Heart left ventricle (tissue), 16 donors: Measurements from ENCODE around the gene FDXR. TPM values are rescaled to one million over a fixed set of nuclear protein-coding genes. Genes with fewer than 3 reads are reported as not detected.

Source experiments
- ATAC-seq, 4 donors: fragments of 200-7000 bp; cut with Tn5 transposase; one replicate each; pipeline ENCODE4 v1.9.1; 2020 to 2022; ENCODE audit warnings: moderate library complexity in 4 of 4, mild to moderate bottlenecking in 3 of 4, moderate number of reproducible peaks in 1 of 4
- DNase-seq, 5 donors: peaks; one replicate each; pipeline ENCODE4 v3.0.0-alpha.2; 2020
- H3K27ac ChIP-seq, 12 donors: fragments of 200-600 bp; sonication (generic) in 4 of 12; one replicate each; pipeline versions ENCODE4 v1.5.0 to v1.8.0; 2016 to 2022; ENCODE audit warnings: mild to moderate bottlenecking in 2 of 12
- H3K27me3 ChIP-seq, 9 donors: fragments of 200-600 bp; sonication (generic) in 2 of 9; one replicate each; pipeline versions ENCODE4 v1.5.1 to v1.8.0; 2016 to 2022; ENCODE audit warnings: mild to moderate bottlenecking in 3 of 9
- H3K36me3 ChIP-seq, 9 donors: fragments of 200-600 bp; sonication (generic) in 2 of 9; one replicate each; pipeline versions ENCODE4 v1.5.0 to v1.8.0; 2018 to 2022; ENCODE audit warnings: mild to moderate bottlenecking in 2 of 9
- H3K4me1 ChIP-seq, 12 donors: fragments of 200-600 bp; sonication (generic) in 4 of 12; one replicate each; pipeline versions ENCODE4 v1.5.0 to v1.8.0; 2016 to 2022; ENCODE audit warnings: mild to moderate bottlenecking in 3 of 12
- H3K4me3 ChIP-seq, 12 donors: fragments of 200-600 bp; sonication (generic) in 4 of 12; one replicate each; pipeline versions ENCODE4 v1.5.0 to v1.8.0; 2017 to 2022; ENCODE audit warnings: mild to moderate bottlenecking in 9 of 12, moderate library complexity in 4 of 12
- H3K9me3 ChIP-seq, 12 donors: fragments of 200-600 bp; sonication (generic) in 4 of 12; one replicate each; pipeline versions ENCODE4 v1.5.0 to v1.8.0; 2016 to 2022; ENCODE audit warnings: mild to moderate bottlenecking in 1 of 12
- POLR2A ChIP-seq, 2 donors: fragments of 450-650 bp; IDR thresholded peaks; one replicate each; pipeline ENCODE4 v1.6.1; 2017; ENCODE audit warnings: antibody characterized with exemption in 2 of 2, mild to moderate bottlenecking in 2 of 2, moderate library complexity in 2 of 2
- WGBS, 4 donors: extraction: QIAGEN DNeasy Blood & Tissue Kit in 2 of 4; methylation state at CpG; one replicate each; pipeline versions ENCODE4 v1.1.5 to v1.1.7; 2013 to 2018; 5-methylcytosine and 5-hydroxymethylcytosine counted together
- intact Hi-C, 10 donors: fragments of 100-400 bp; cut with DNase I; formaldehyde crosslinking; loops; one replicate each; pipeline versions ENCODE4 v1.11.1 to v1.14.2; 2022
- polyA plus RNA-seq, 2 donors: library from polyadenylated mRNA; stranded (reverse); fragments of 200-250 nt; gene quantifications; one replicate each; pipeline ENCODE4 v1.2.3, GENCODE V29; 2013
- total RNA-seq, 9 donors: library from RNA; depleted of rRNA in 2 of 9; stranded (reverse); fragments of >200 nt in 2 of 9; fragmentation: NEBNext Ultra II Directional in 3 of 9; extraction: Animal tissue kit (Norgen Biotek cat#: 25700) in 3 of 9; gene quantifications; one replicate each; pipeline versions ENCODE4 v1.1.0 to v1.2.4, GENCODE V29; 2016 to 2023
- TF ChIP-seq, protein P1 (sequence below), 12 donors: fragments of 200-600 bp; sonication (generic) in 4 of 12; IDR thresholded peaks; one replicate each; pipeline versions ENCODE4 v1.5.0 to v1.8.0; 2018 to 2022; ENCODE audit warnings: antibody characterized with exemption in 12 of 12, mild to moderate bottlenecking in 5 of 12
- donor health status: ischemic (EF 13 %, LVEDD 7.1; RV severe dilation, severe dysfunction).
- donor health status: healthy with polysubstance abuse.
- donor health status: DM: no; HTN: yes; CAD: no.
- donor health status: DM: no; HTN: no; CAD: no.
- donor health status: ischemic (EF 25% LVEDD 6.9; RV normal size, moderate dysfunction).
- donor health status: ischemic (EF 25% LVEDD 5.7; RV mildly dilated, moderate dysfunction).
- donor health status: healthy.
- donor health status: DM: yes; HTN: yes; CAD: no.
- donor health status: ischemic (EF 35%, LVEDD 5.7; RV mildly dilated, moderate dysfunction).
- donor health status: nonischemic (EF 11% LVEDD 7.7; RV severe dilation, severe dysfunction).
- donor health status: DM: yes; HTN: yes; CAD: no.
- donor health status: PGD.
- donor health status: ischemic (EF 29% LVEDD 5.4; RV normal size, mild dysfunction).
- donor health status: nonischemic (EF 23%, LVEDD 6.1; RV moderate dilation, normal function).

Gene FDXR
- total and polyA plus RNA-seq, 11 donors = 2.5 to 8.7 (median 4.7) TPM

DNA sequence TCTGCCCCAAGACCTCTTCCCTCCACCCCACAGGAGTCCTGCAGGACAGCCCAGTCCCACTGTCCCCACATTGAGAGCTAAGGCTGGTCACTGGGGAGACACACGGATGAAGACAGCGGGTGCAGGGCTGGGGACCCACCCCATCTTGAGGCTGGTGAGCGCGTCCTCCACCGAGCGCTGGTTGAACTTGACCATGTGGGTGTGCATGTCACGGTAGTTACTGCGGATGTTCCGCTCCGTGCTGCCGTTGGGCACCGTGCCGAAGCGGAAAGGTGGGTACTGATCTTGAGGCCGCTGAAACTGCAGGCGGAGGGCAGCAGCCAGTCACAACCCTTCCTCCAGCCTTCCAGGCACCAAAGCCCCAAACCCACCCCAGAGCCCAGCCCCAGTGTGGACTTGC, 26.2 kb downstream of the FDXR start:
- ATAC-seq = no peak
- Histone ChIP-seq H3K4me3 (no peak overlapping the region), H3K9me3 (no peaks in the 10 kb centered on the region), H3K4me1 (peaks cover under 1 to 19% (median 9%) of the 10 kb centered on the region in 12 donors), H3K27me3 (peaks cover 2 to 24% (median 11%) of the 10 kb centered on the region in 9 donors), H3K27ac (no peak overlapping the region), H3K36me3 (no peaks in the 10 kb centered on the region)
- 92 to 95% (median 94%) methylated on average over 16 of the region's 16 CpGs for WGBS, 4 donors
- TF ChIP-seq POLR2A (IDR thresholded peaks at IDR 0.05) = no peak
- TF ChIP-seq, protein P1, sequence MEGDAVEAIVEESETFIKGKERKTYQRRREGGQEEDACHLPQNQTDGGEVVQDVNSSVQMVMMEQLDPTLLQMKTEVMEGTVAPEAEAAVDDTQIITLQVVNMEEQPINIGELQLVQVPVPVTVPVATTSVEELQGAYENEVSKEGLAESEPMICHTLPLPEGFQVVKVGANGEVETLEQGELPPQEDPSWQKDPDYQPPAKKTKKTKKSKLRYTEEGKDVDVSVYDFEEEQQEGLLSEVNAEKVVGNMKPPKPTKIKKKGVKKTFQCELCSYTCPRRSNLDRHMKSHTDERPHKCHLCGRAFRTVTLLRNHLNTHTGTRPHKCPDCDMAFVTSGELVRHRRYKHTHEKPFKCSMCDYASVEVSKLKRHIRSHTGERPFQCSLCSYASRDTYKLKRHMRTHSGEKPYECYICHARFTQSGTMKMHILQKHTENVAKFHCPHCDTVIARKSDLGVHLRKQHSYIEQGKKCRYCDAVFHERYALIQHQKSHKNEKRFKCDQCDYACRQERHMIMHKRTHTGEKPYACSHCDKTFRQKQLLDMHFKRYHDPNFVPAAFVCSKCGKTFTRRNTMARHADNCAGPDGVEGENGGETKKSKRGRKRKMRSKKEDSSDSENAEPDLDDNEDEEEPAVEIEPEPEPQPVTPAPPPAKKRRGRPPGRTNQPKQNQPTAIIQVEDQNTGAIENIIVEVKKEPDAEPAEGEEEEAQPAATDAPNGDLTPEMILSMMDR (IDR thresholded peaks at IDR 0.05) = no peak
- intact Hi-C loops = no loop called here
- no peak for DNase-seq

GRCh38 chr17:74843352-74843627, 29.5 kb downstream of the FDXR start:
- intact Hi-C loops = no loop called here

GRCh38 chr17:74842599-74843351, 30.0 kb downstream of the FDXR start:
- Histone ChIP-seq H3K4me3 (peak overlapping the region in 10 of 12 donors; percentile 27 to 57 (median 48)), H3K9me3 (no peaks in the 10 kb centered on the region), H3K27ac (peak overlapping the region in 6 of 12 donors; percentile 2 to 78 (median 28)), H3K27me3 (peaks cover 0 to 9% (median 0%) of the 10 kb centered on the region in 9 donors), H3K4me1 (peaks cover 6 to 32% (median 25%) of the 10 kb centered on the region in 12 donors), H3K36me3 (no peaks in the 10 kb centered on the region)
- WGBS, 4 donors = 1 to 3% (median 3%) methylated on average over 27 to 88 of the region's 88 CpGs
- peak in 1 of 2 donors; percentile 30 for TF ChIP-seq POLR2A (IDR thresholded peaks at IDR 0.05)
- TF ChIP-seq, protein P1 (IDR thresholded peaks at IDR 0.05) = peak; percentile 38 to 79 (median 60)
- peak; percentile 76 to 89 (median 81) for DNase-seq
- peak; percentile 19 to 84 (median 66) for ATAC-seq
- intact Hi-C loops = loop anchor here in 1 of 10 donors (1.0 kb wide), 1 partner anchor 20 kb away; no protein-coding TSS in a partner anchor

More at GRCh38 chr17:74843352-74843627, 29.5 kb downstream of the FDXR start:
- 29 to 90% (median 44%) methylated on average over 2 to 26 of the region's 26 CpGs for WGBS, 4 donors
- Histone ChIP-seq H3K36me3 (no peaks in the 10 kb centered on the region), H3K27ac (no peak overlapping the region), H3K9me3 (no peaks in the 10 kb centered on the region), H3K27me3 (peaks cover 0 to 9% (median 0%) of the 10 kb centered on the region in 9 donors), H3K4me1 (peaks cover 6 to 32% (median 25%) of the 10 kb centered on the region in 12 donors), H3K4me3 (peak overlapping the region in 6 of 12 donors; percentile 45 to 55 (median 50))
- ATAC-seq (no peak), DNase-seq (no peak)
- TF ChIP-seq, protein P1 (IDR thresholded peaks at IDR 0.05) = no peak
- no peak for TF ChIP-seq POLR2A (IDR thresholded peaks at IDR 0.05)

DNA sequence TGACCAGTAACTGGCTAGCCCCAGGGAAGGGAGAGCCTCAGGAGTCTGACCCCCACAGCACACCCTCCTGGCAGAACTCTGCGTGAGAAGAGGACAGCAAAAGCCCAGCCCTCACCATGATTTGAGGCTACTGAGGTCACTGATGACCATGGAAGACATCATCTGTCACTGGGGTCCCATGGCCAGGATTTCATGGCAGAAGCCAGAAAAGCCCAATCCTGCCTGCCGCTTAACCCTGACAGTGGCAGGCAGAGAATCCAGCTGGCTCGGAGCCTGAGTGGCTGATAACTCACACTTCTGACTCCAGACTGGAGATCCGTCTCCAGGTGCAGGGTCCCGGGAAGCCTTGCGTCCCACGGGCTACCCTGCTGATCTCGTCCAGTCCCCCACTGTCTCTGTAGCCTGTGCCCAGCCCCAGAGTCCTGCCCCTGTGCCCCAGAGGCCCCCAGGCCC, 30.6 kb downstream of the FDXR start:
- Histone ChIP-seq H3K4me1 (peaks cover 6 to 32% (median 25%) of the 10 kb centered on the region in 12 donors), H3K36me3 (peaks cover 0 to 4% (median 0%) of the 10 kb centered on the region in 9 donors), H3K9me3 (no peaks in the 10 kb centered on the region), H3K27ac (peak overlapping the region in 7 of 12 donors; percentile 2 to 78 (median 46)), H3K4me3 (peak overlapping the region in 9 of 12 donors; percentile 27 to 57 (median 49)), H3K27me3 (peaks cover 0 to 9% (median 0%) of the 10 kb centered on the region in 9 donors)
- WGBS, 4 donors = 21 to 54% (median 48%) methylated on average over 7 to 8 of the region's 8 CpGs
- TF ChIP-seq POLR2A (IDR thresholded peaks at IDR 0.05) = no peak
- TF ChIP-seq, protein P1 (IDR thresholded peaks at IDR 0.05) = no peak
- intact Hi-C loops = loop anchor here in 1 of 10 donors (1.0 kb wide), 1 partner anchor 20 kb away; no protein-coding TSS in a partner anchor
- no peak for ATAC-seq
- DNase-seq = no peak
